Stimulated activated CD8-positive, alpha-beta memory T cell treated with anti-CD3 and anti-CD28 coated beads, Interleukin-12 subunit alpha, Interleukin-12 subunit beta, amount 100 ng/mL, for 24 hours (primary cell): ENCODE data around the gene UNC5A.

Experiments
- DNase-seq: peaks from one replicate; pipeline ENCODE4 v3.0.0-alpha.2; 2020; ENCODE audit errors: extremely low read depth

Gene UNC5A

GRCh38 chr5:176899296-176899891, 89.0 kb downstream of the UNC5A start, which contains the start of gene HK3:
TSS of gene HK3 (minus strand) at chr5:176899346. CDS start at chr5:176896159, 3,187 bp downstream.
- no peak for DNase-seq

GRCh38 chr5:176899946-176900779, 89.8 kb downstream of the UNC5A start:
- DNase-seq, result no peak

- DNase-seq, result no peak
Measured at GRCh38 chr5:176900780-176901204, 90.4 kb downstream of the UNC5A start.

- no peak for DNase-seq
Measured at GRCh38 chr5:176901260-176902101, 91.1 kb downstream of the UNC5A start.

GRCh38 chr5:176902102-176902814, 91.9 kb downstream of the UNC5A start:
- DNase-seq, result no peak

GRCh38 chr5:176902911-176903664, 92.7 kb downstream of the UNC5A start:
- DNase-seq, result no peak

GRCh38 chr5:176904276-176904675, 93.9 kb downstream of the UNC5A start:
- no peak for DNase-seq

- no peak for DNase-seq
Measured at GRCh38 chr5:176906126-176906525, 95.8 kb downstream of the UNC5A start.

GRCh38 chr5:176906796-176907195, 96.4 kb downstream of the UNC5A start:
- DNase-seq, result no peak

GRCh38 chr5:176908675-176909368, 98.5 kb downstream of the UNC5A start:
- DNase-seq, result no peak

- DNase-seq, result no peak
Measured at GRCh38 chr5:176912115-176912514, 101.8 kb downstream of the UNC5A start.

GRCh38 chr5:176915906-176916305, 105.5 kb downstream of the UNC5A start:
- DNase-seq, result no peak

- DNase-seq, result no peak
Measured at GRCh38 chr5:176916337-176916736, 106.0 kb downstream of the UNC5A start.

GRCh38 chr5:176918613-176919012, 108.3 kb downstream of the UNC5A start:
- DNase-seq, result no peak

- no peak for DNase-seq
Measured at GRCh38 chr5:176921714-176922113, 111.4 kb downstream of the UNC5A start.

- no peak for DNase-seq
Measured at GRCh38 chr5:176922817-176923216, 112.5 kb downstream of the UNC5A start.

- no peak for DNase-seq
Measured at GRCh38 chr5:176927562-176927961, 117.2 kb downstream of the UNC5A start.

- no peak for DNase-seq
Measured at GRCh38 chr5:176929654-176930053, 119.3 kb downstream of the UNC5A start.
